ENCODE measurements around the gene TCEA2.

Gene TCEA2

GRCh38 chr20:64062596-64063388, at the start of gene TCEA2:
Gene TCEA2, plus strand, starts transcription at chr20:64063198. Its CDS starts 115 bp downstream, at chr20:64063313.
- DNase-seq (ENCODE audit: low read depth), result peak; percentile 90

- DNase-seq (ENCODE audit: low read depth), result no peak
These were observed 47.4 kb upstream of the TCEA2 start for GRCh38 chr20:64015635-64016034.

GRCh38 chr20:64021124-64021975, 41.6 kb upstream of the TCEA2 start:
- DNase-seq (ENCODE audit: low read depth), result no peak

- DNase-seq (ENCODE audit: low read depth), result no peak
These were observed 40.2 kb upstream of the TCEA2 start for GRCh38 chr20:64022671-64023360.

- DNase-seq (ENCODE audit: low read depth), result no peak
These were observed 39.4 kb upstream of the TCEA2 start for GRCh38 chr20:64023361-64024140.

- no peak for DNase-seq (ENCODE audit: low read depth)
These were observed 38.6 kb upstream of the TCEA2 start for GRCh38 chr20:64024141-64024990.

- no peak for DNase-seq (ENCODE audit: low read depth)
These were observed 37.7 kb upstream of the TCEA2 start for GRCh38 chr20:64025101-64025825.

- no peak for DNase-seq (ENCODE audit: low read depth)
These were observed 37.1 kb upstream of the TCEA2 start for GRCh38 chr20:64025826-64026412.

GRCh38 chr20:64027981-64028685, 34.9 kb upstream of the TCEA2 start:
- no peak for DNase-seq (ENCODE audit: low read depth)

- no peak for DNase-seq (ENCODE audit: low read depth)
These were observed 33.5 kb upstream of the TCEA2 start for GRCh38 chr20:64029293-64030117.

- DNase-seq (ENCODE audit: low read depth), result no peak
These were observed 32.4 kb upstream of the TCEA2 start for GRCh38 chr20:64030371-64031134.

GRCh38 chr20:64031822-64032314, 31.1 kb upstream of the TCEA2 start:
- no peak for DNase-seq (ENCODE audit: low read depth)

- DNase-seq (ENCODE audit: low read depth), result no peak
These were observed 30.0 kb upstream of the TCEA2 start for GRCh38 chr20:64032706-64033624.

GRCh38 chr20:64033981-64034493, 29.0 kb upstream of the TCEA2 start:
- DNase-seq (ENCODE audit: low read depth), result no peak

- DNase-seq (ENCODE audit: low read depth), result no peak
These were observed 27.7 kb upstream of the TCEA2 start for GRCh38 chr20:64035066-64035932.

Data from stimulated activated CD8-positive, alpha-beta memory T cell treated with anti-CD3 and anti-CD28 coated beads, Interleukin-7, amount 100 ng/mL, for 24 hours (primary cell).